ENCODE measurements around the gene ZNF644.

GRCh38 chr1:90926971-90927370 is 94.9 kb downstream of the ZNF644 start:
- TF ChIP-seq CTCF (IDR thresholded peaks at IDR 0.05; ENCODE audit: low read length) (no peak), EZH2 (optimal IDR thresholded peaks at IDR 0.05; ENCODE audit: low read depth, low read length) (no peak), EZH2phosphoT487 (IDR thresholded peaks at IDR 0.05; ENCODE audit: low read length) (no peak)
